ENCODE measurements around the gene LCN15.

Gene LCN15

GRCh38 chr9:136719195-136719880 lies 45.0 kb downstream of the LCN15 start:
- ChIA-PET CTCF (interaction anchor here (0.9 to 8.7 kb wide), 7 partner anchors 8 to 62 kb away, joined by 3 to 92 read pairs (median 6); partner anchors contain the start of gene AGPAT2), POLR2A (interaction anchor here (0.6 to 7.3 kb wide), 5 partner anchors 8 to 55 kb away, joined by 3 to 128 read pairs (median 5); partner anchors contain the start of gene AGPAT2)
- peak in 2 of 3 donors; percentile 65 to 67 for DNase-seq
- Histone ChIP-seq H3K4me1 (ENCODE audit: control extremely low read depth in 1 of 4, control insufficient read depth in 4 of 4, insufficient read depth in 4 of 4, low read length in 3 of 4) (peaks cover 0 to 67% (median 60%) of the 10 kb centered on the region in 4 experiments), H3K27me3 (replicated peaks in 2 of 5; ENCODE audit: control insufficient read depth in 4 of 5, insufficient read depth in 5 of 5, low read length in 4 of 5) (no peaks in the 10 kb centered on the region), H3K9me3 (ENCODE audit: control extremely low read depth in 1 of 5, control insufficient read depth in 4 of 5, insufficient read depth in 2 of 5, low read depth in 1 of 5, low read length in 4 of 5) (no peaks in the 10 kb centered on the region), H3K27ac (ENCODE audit: insufficient read depth in 1 of 2, low read depth in 1 of 2, low read length in 2 of 2, poor library complexity in 1 of 2, severe bottlenecking in 2 of 2) (peak overlapping the region in 1 of 2 experiments; percentile 63), H3K4me3 (ENCODE audit: control insufficient read depth in 1 of 7, extremely low read depth in 1 of 7, insufficient read depth in 4 of 7, low read depth in 2 of 7, low read length in 6 of 7) (no peak overlapping the region), H3K36me3 (ENCODE audit: control insufficient read depth in 4 of 4, insufficient read depth in 4 of 4, low read length in 3 of 4) (peaks cover 8 to 67% (median 50%) of the 10 kb centered on the region in 4 experiments)
- 47% methylated on average over 21 of the region's 24 CpGs for WGBS (ENCODE audit: insufficient coverage)

DNA sequence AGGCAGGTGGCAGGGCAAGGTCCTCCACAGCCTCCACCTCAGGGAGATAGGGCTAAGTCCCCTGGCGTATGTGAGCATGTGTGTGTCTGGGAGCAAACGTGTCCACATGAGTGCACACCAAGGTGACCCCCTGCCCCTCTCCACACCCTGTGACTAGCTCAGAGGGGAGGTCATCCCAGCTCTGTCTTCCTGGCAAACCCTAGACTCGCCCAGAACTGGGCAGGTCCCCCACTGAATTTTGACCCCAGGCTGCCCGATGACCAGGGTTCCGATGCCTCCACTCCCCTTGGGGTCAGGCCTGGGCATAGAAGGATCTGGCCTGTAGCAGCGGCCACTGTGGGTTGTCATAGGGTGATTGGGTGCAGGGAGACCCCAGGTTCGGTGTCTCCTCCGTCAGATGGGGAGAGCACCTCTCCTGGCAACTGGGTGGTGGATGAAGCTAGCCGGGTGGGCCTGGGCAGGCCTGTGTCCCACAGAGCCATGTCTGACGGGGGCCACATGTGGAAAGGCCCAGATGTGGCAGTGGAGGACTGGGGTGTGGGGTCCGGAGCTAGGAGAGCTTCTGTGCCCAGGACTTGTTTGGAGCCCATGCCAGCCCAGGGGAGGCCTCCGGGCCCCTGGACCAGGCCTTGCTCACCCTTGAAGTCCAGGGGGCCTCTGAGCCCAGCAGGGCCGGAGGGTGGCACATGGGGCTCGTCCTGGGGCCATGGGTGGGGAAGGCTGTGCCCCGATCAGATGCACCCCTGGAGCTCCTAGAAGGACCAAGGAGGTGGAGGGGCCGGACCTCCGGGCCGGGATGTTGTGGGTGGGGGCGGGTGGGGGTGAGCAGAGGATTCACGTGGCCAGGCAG lies 45.7 kb downstream of the LCN15 start:
- CTCF ChIA-PET = interaction anchor here (0.8 to 8.7 kb wide), 7 partner anchors 9 to 47 kb away, joined by 3 to 92 read pairs (median 6); partner anchors contain the start of gene AGPAT2
- H3K27ac ChIP-seq (ENCODE audit: insufficient read depth in 1 of 2, low read depth in 1 of 2, low read length in 2 of 2, poor library complexity in 1 of 2, severe bottlenecking in 2 of 2) = peak overlapping the region; percentile 15 to 63
- peaks cover 6 to 60% (median 42%) of the 10 kb centered on the region in 4 experiments for H3K36me3 ChIP-seq (ENCODE audit: control insufficient read depth in 4 of 4, insufficient read depth in 4 of 4, low read length in 3 of 4)
- POLR2A ChIA-PET = interaction anchor here (0.6 to 7.3 kb wide), 5 partner anchors 9 to 54 kb away, joined by 3 to 128 read pairs (median 5); partner anchors contain the start of gene AGPAT2
- WGBS (ENCODE audit: insufficient coverage) = 67% methylated on average over 15 of the region's 20 CpGs
- DNase-seq = no peak
- no peaks in the 10 kb centered on the region for H3K9me3 ChIP-seq (ENCODE audit: control extremely low read depth in 1 of 5, control insufficient read depth in 4 of 5, insufficient read depth in 2 of 5, low read depth in 1 of 5, low read length in 4 of 5)
- H3K4me3 ChIP-seq (ENCODE audit: control insufficient read depth in 1 of 7, extremely low read depth in 1 of 7, insufficient read depth in 4 of 7, low read depth in 2 of 7, low read length in 6 of 7) = peak overlapping the region in 1 of 7 experiments; percentile 32
- H3K27me3 ChIP-seq (replicated peaks in 2 of 5; ENCODE audit: control insufficient read depth in 4 of 5, insufficient read depth in 5 of 5, low read length in 4 of 5) = no peaks in the 10 kb centered on the region
- peaks cover 0 to 75% (median 67%) of the 10 kb centered on the region in 4 experiments for H3K4me1 ChIP-seq (ENCODE audit: control extremely low read depth in 1 of 4, control insufficient read depth in 4 of 4, insufficient read depth in 4 of 4, low read length in 3 of 4)

GRCh38 chr9:136717399-136717798 lies 46.9 kb downstream of the LCN15 start:
- Histone ChIP-seq H3K27me3 (replicated peaks in 2 of 5; ENCODE audit: control insufficient read depth in 4 of 5, insufficient read depth in 5 of 5, low read length in 4 of 5) (no peaks in the 10 kb centered on the region), H3K27ac (ENCODE audit: insufficient read depth in 1 of 2, low read depth in 1 of 2, low read length in 2 of 2, poor library complexity in 1 of 2, severe bottlenecking in 2 of 2) (peak overlapping the region in 1 of 2 experiments; percentile 14), H3K4me1 (ENCODE audit: control extremely low read depth in 1 of 4, control insufficient read depth in 4 of 4, insufficient read depth in 4 of 4, low read length in 3 of 4) (peaks cover 0 to 82% (median 75%) of the 10 kb centered on the region in 4 experiments), H3K36me3 (ENCODE audit: control insufficient read depth in 4 of 4, insufficient read depth in 4 of 4, low read length in 3 of 4) (peaks cover 5 to 48% (median 34%) of the 10 kb centered on the region in 4 experiments), H3K4me3 (ENCODE audit: control insufficient read depth in 1 of 7, extremely low read depth in 1 of 7, insufficient read depth in 4 of 7, low read depth in 2 of 7, low read length in 6 of 7) (no peak overlapping the region), H3K9me3 (ENCODE audit: control extremely low read depth in 1 of 5, control insufficient read depth in 4 of 5, insufficient read depth in 2 of 5, low read depth in 1 of 5, low read length in 4 of 5) (no peaks in the 10 kb centered on the region)
- CTCF ChIA-PET = interaction anchor here (1.0 to 8.7 kb wide), 3 partner anchors 10 to 78 kb away, joined by 4 to 92 read pairs (median 14); no protein-coding TSS in a partner anchor
- POLR2A ChIA-PET = interaction anchor here (7.3 kb wide), 1 partner anchor 10 kb away, joined by 128 read pairs; no protein-coding TSS in a partner anchor
- no peak for DNase-seq
- WGBS (ENCODE audit: insufficient coverage) = 73% methylated on average over 8 of the region's 16 CpGs

GRCh38 chr9:136714893-136715274 lies 49.4 kb downstream of the LCN15 start:
- DNase-seq = no peak
- ChIA-PET POLR2A (interaction anchor here (0.8 to 7.3 kb wide), 7 partner anchors 8 to 58 kb away, joined by 3 to 128 read pairs (median 11); no protein-coding TSS in a partner anchor), CTCF (interaction anchor here (0.8 to 8.7 kb wide), 12 partner anchors 8 to 174 kb away, joined by 3 to 92 read pairs (median 4); no protein-coding TSS in a partner anchor)
- H3K27me3 ChIP-seq (replicated peaks in 2 of 5; ENCODE audit: control insufficient read depth in 4 of 5, insufficient read depth in 5 of 5, low read length in 4 of 5) = no peaks in the 10 kb centered on the region
- no peaks in the 10 kb centered on the region for H3K9me3 ChIP-seq (ENCODE audit: control extremely low read depth in 1 of 5, control insufficient read depth in 4 of 5, insufficient read depth in 2 of 5, low read depth in 1 of 5, low read length in 4 of 5)
- H3K4me1 ChIP-seq (ENCODE audit: control extremely low read depth in 1 of 4, control insufficient read depth in 4 of 4, insufficient read depth in 4 of 4, low read length in 3 of 4) = peaks cover 0 to 78% (median 74%) of the 10 kb centered on the region in 4 experiments
- peak overlapping the region; percentile 70 to 83 for H3K27ac ChIP-seq (ENCODE audit: insufficient read depth in 1 of 2, low read depth in 1 of 2, low read length in 2 of 2, poor library complexity in 1 of 2, severe bottlenecking in 2 of 2)
- WGBS (ENCODE audit: insufficient coverage) = 7% methylated on average over 6 of the region's 8 CpGs
- peak overlapping the region in 5 of 7 experiments; percentile 77 to 91 (median 85) for H3K4me3 ChIP-seq (ENCODE audit: control insufficient read depth in 1 of 7, extremely low read depth in 1 of 7, insufficient read depth in 4 of 7, low read depth in 2 of 7, low read length in 6 of 7)
- H3K36me3 ChIP-seq (ENCODE audit: control insufficient read depth in 4 of 4, insufficient read depth in 4 of 4, low read length in 3 of 4) = peaks cover 2 to 23% (median 15%) of the 10 kb centered on the region in 4 experiments

DNA sequence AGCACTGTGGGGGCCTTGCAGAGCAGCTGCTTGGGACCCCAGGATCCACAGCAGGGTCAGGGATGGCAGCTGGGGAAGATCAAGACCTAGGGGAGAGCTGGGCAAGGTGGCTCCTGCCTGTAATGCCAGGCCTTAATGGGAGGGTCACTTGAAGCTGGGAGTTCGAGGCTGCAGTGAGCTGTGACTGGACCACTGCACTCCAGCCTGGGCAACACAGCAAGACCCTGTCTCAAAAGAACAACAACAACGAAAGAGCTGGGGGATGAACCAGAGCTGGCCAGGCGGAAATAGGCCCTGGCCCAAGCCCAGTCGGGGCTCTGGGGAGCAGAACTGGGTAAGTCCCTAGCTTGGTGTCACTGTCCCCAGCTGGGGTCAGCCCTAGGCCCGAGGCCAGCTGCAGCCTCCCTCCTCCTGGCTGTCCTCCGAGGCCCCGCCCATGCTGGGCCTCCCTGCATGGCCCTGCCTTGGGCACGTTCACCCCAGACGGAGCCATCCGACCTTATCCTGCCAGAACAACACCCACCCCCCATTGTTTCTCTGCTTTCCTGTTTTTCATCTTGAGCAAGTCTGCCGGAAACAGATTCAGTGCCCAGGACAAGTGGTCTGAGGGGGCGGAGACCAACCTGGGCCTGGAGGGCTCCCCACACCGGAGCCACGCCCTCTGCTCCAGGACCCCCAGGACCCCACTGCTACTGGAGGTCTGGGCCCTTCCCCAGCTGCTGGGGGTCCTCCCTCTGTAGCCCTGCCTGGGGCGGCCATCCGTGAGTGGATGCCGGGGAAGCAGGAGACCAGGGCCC lies 50.0 kb downstream of the LCN15 start:
- Histone ChIP-seq H3K27me3 (replicated peaks in 2 of 5; ENCODE audit: control insufficient read depth in 4 of 5, insufficient read depth in 5 of 5, low read length in 4 of 5) (no peaks in the 10 kb centered on the region), H3K4me3 (ENCODE audit: control insufficient read depth in 1 of 7, extremely low read depth in 1 of 7, insufficient read depth in 4 of 7, low read depth in 2 of 7, low read length in 6 of 7) (peak overlapping the region in 6 of 7 experiments; percentile 76 to 91 (median 82)), H3K36me3 (ENCODE audit: control insufficient read depth in 4 of 4, insufficient read depth in 4 of 4, low read length in 3 of 4) (peaks cover 2 to 19% (median 12%) of the 10 kb centered on the region in 4 experiments), H3K4me1 (ENCODE audit: control extremely low read depth in 1 of 4, control insufficient read depth in 4 of 4, insufficient read depth in 4 of 4, low read length in 3 of 4) (peaks cover 0 to 72% (median 69%) of the 10 kb centered on the region in 4 experiments), H3K9me3 (ENCODE audit: control extremely low read depth in 1 of 5, control insufficient read depth in 4 of 5, insufficient read depth in 2 of 5, low read depth in 1 of 5, low read length in 4 of 5) (no peaks in the 10 kb centered on the region), H3K27ac (ENCODE audit: insufficient read depth in 1 of 2, low read depth in 1 of 2, low read length in 2 of 2, poor library complexity in 1 of 2, severe bottlenecking in 2 of 2) (peak overlapping the region; percentile 70 to 83)
- ChIA-PET CTCF (interaction anchor here (0.9 to 8.7 kb wide), 18 partner anchors 8 to 225 kb away, joined by 3 to 92 read pairs (median 4); partner anchors contain the start of gene LCN6), POLR2A (interaction anchor here (0.6 to 7.3 kb wide), 11 partner anchors 9 to 215 kb away, joined by 3 to 128 read pairs (median 5); partner anchors contain the start of gene EGFL7)
- peak; percentile 81 to 95 (median 90) for DNase-seq
- 6% methylated on average over 14 of the region's 17 CpGs for WGBS (ENCODE audit: insufficient coverage)

DNA sequence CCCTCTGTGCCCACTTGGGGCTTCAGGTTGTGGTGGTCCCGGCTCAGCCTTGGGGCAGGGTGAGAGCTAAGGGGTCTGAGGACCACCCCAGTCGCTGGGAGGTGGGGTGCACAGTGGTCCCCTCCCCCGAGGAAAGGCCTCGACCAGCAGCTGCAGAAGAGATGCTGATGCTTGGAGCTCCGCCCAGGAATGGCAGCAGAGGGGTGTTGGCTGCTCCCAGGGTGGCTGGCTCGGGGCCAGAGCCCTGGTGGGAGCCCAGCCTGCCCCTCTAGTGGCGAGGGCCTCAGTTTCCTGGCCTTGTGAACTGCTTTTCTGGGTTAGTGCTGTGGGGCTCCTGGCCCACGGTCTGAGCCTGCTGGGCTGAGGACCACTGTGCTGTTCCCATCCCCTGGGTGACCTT lies 50.8 kb downstream of the LCN15 start:
- ChIA-PET CTCF (interaction anchor here (0.7 to 8.7 kb wide), 16 partner anchors 8 to 224 kb away, joined by 3 to 92 read pairs (median 4); partner anchors contain the start of gene LCN6), POLR2A (interaction anchor here (0.6 to 7.3 kb wide), 13 partner anchors 8 to 215 kb away, joined by 3 to 128 read pairs (median 3); partner anchors contain the start of genes AGPAT2 and EGFL7)
- Histone ChIP-seq H3K27ac (ENCODE audit: insufficient read depth in 1 of 2, low read depth in 1 of 2, low read length in 2 of 2, poor library complexity in 1 of 2, severe bottlenecking in 2 of 2) (peak overlapping the region; percentile 70 to 83), H3K27me3 (replicated peaks in 2 of 5; ENCODE audit: control insufficient read depth in 4 of 5, insufficient read depth in 5 of 5, low read length in 4 of 5) (no peaks in the 10 kb centered on the region), H3K4me1 (ENCODE audit: control extremely low read depth in 1 of 4, control insufficient read depth in 4 of 4, insufficient read depth in 4 of 4, low read length in 3 of 4) (peaks cover 0 to 65% (median 62%) of the 10 kb centered on the region in 4 experiments), H3K4me3 (ENCODE audit: control insufficient read depth in 1 of 7, extremely low read depth in 1 of 7, insufficient read depth in 4 of 7, low read depth in 2 of 7, low read length in 6 of 7) (peak overlapping the region; percentile 60 to 91 (median 78)), H3K9me3 (ENCODE audit: control extremely low read depth in 1 of 5, control insufficient read depth in 4 of 5, insufficient read depth in 2 of 5, low read depth in 1 of 5, low read length in 4 of 5) (no peaks in the 10 kb centered on the region), H3K36me3 (ENCODE audit: control insufficient read depth in 4 of 4, insufficient read depth in 4 of 4, low read length in 3 of 4) (peaks cover 2 to 15% (median 10%) of the 10 kb centered on the region in 4 experiments)
- WGBS (ENCODE audit: insufficient coverage) = 2% methylated on average over 7 of the region's 8 CpGs
- DNase-seq = peak in 1 of 3 donors; percentile 53

All from common myeloid progenitor, CD34-positive (primary cell).